GM18502 (cell line): Measurements from ENCODE around the gene AGAP1.

Experiments
- ATAC-seq: cut with Tn5 transposase; IDR thresholded peaks from one replicate; pipeline ENCODE4 v1.9.1; 2021; ENCODE audit warnings: mild to moderate bottlenecking; ENCODE audit not compliant: unreplicated experiment, poor library complexity

Gene AGAP1

GRCh38 chr2:235812185-235812665 is 318.4 kb downstream of the AGAP1 start:
- ATAC-seq, result no peak

- ATAC-seq, result no peak
Measured at GRCh38 chr2:235813398-235813797, 319.6 kb downstream of the AGAP1 start.

GRCh38 chr2:235820571-235820970 is 326.7 kb downstream of the AGAP1 start:
- ATAC-seq, result no peak

- no peak for ATAC-seq
Measured at GRCh38 chr2:235824331-235824730, 330.5 kb downstream of the AGAP1 start.

- no peak for ATAC-seq
Measured at GRCh38 chr2:235825946-235826345, 332.1 kb downstream of the AGAP1 start.

GRCh38 chr2:235826826-235827225 is 333.0 kb downstream of the AGAP1 start:
- no peak for ATAC-seq

- no peak for ATAC-seq
Measured at GRCh38 chr2:235827585-235827992, 333.7 kb downstream of the AGAP1 start.

- no peak for ATAC-seq
Measured at GRCh38 chr2:235829726-235830125, 335.9 kb downstream of the AGAP1 start.

- ATAC-seq, result no peak
Measured at GRCh38 chr2:235831755-235832154, 337.9 kb downstream of the AGAP1 start.

- ATAC-seq, result no peak
Measured at GRCh38 chr2:235832941-235833340, 339.1 kb downstream of the AGAP1 start.

GRCh38 chr2:235833971-235834620 is 340.3 kb downstream of the AGAP1 start:
- no peak for ATAC-seq

GRCh38 chr2:235834781-235835180 is 340.9 kb downstream of the AGAP1 start:
- ATAC-seq, result no peak

GRCh38 chr2:235835810-235836209 is 342.0 kb downstream of the AGAP1 start:
- no peak for ATAC-seq

GRCh38 chr2:235836491-235836911 is 342.7 kb downstream of the AGAP1 start:
- ATAC-seq, result no peak

GRCh38 chr2:235839226-235839625 is 345.4 kb downstream of the AGAP1 start:
- no peak for ATAC-seq

- no peak for ATAC-seq
Measured at GRCh38 chr2:235839974-235840373, 346.1 kb downstream of the AGAP1 start.

GRCh38 chr2:235841863-235842262 is 348.0 kb downstream of the AGAP1 start:
- ATAC-seq, result no peak

- ATAC-seq, result no peak
Measured at GRCh38 chr2:235842941-235843340, 349.1 kb downstream of the AGAP1 start.

- no peak for ATAC-seq
Measured at GRCh38 chr2:235843591-235844395, 349.9 kb downstream of the AGAP1 start.

- no peak for ATAC-seq
Measured at GRCh38 chr2:235844561-235844960, 350.7 kb downstream of the AGAP1 start.

GRCh38 chr2:235845245-235845644 is 351.4 kb downstream of the AGAP1 start:
- ATAC-seq, result no peak

- no peak for ATAC-seq
Measured at GRCh38 chr2:235847576-235847975, 353.7 kb downstream of the AGAP1 start.
